Lung microvascular endothelial cell (primary cell): Measurements from ENCODE around the gene ARHGEF17. TPM values are rescaled to one million over a fixed set of nuclear protein-coding genes. Genes with fewer than 3 reads are reported as not detected.

Experiments used
- DNase-seq, 2 donors: peaks; one replicate each; pipeline versions ENCODE4 v3.0.0 to v3.0.0-alpha.2; 2010; ENCODE audit warnings: low read depth in 2 of 2
- total RNA-seq: library from RNA; depleted of rRNA; stranded (reverse); fragments of >200 nt; gene quantifications from 2 replicates; pipeline ENCODE4 v1.2.1, GENCODE V29; 2014

Gene ARHGEF17
- total RNA-seq, 1 donor from 2014 or later, result 28.0 TPM

- no peak for DNase-seq
These were observed 49.1 kb downstream of the ARHGEF17 start for GRCh38 chr11:73356979-73357860.

GRCh38 chr11:73358071-73358470 is 50.0 kb downstream of the ARHGEF17 start:
- DNase-seq, result no peak

- no peak for DNase-seq
These were observed 51.3 kb downstream of the ARHGEF17 start for GRCh38 chr11:73359341-73359740.

- DNase-seq, result peak; percentile 39 to 43
These were observed 52.1 kb downstream of the ARHGEF17 start for GRCh38 chr11:73359930-73360742.

- no peak for DNase-seq
These were observed 52.8 kb downstream of the ARHGEF17 start for GRCh38 chr11:73360743-73361369.

- no peak for DNase-seq
These were observed 54.1 kb downstream of the ARHGEF17 start for GRCh38 chr11:73361953-73362776.

GRCh38 chr11:73363147-73363546 is 55.1 kb downstream of the ARHGEF17 start:
- no peak for DNase-seq

- no peak for DNase-seq
These were observed 57.5 kb downstream of the ARHGEF17 start for GRCh38 chr11:73365352-73366264.

- peak; percentile 34 to 57 for DNase-seq
These were observed 58.2 kb downstream of the ARHGEF17 start for GRCh38 chr11:73366265-73366610.

- peak in 1 of 2 donors; percentile 42 for DNase-seq
These were observed 58.9 kb downstream of the ARHGEF17 start for GRCh38 chr11:73366953-73367352.

- no peak for DNase-seq
These were observed 59.5 kb downstream of the ARHGEF17 start for GRCh38 chr11:73367482-73368024.

- DNase-seq, result peak; percentile 22 to 41
These were observed 64.4 kb downstream of the ARHGEF17 start for GRCh38 chr11:73372375-73372993.

GRCh38 chr11:73374151-73374550 is 66.1 kb downstream of the ARHGEF17 start:
- no peak for DNase-seq

- DNase-seq, result no peak
These were observed 67.7 kb downstream of the ARHGEF17 start for GRCh38 chr11:73375830-73376159.

- DNase-seq, result peak; percentile 93 to 95
These were observed 68.2 kb downstream of the ARHGEF17 start, which contains the start of gene RELT for GRCh38 chr11:73376160-73376802. RELT (plus strand) TSS chr11:73376399; CDS start chr11:73389137, 12,738 bp downstream.

- peak; percentile 74 to 85 for DNase-seq
These were observed 68.9 kb downstream of the ARHGEF17 start for GRCh38 chr11:73376803-73377629.

GRCh38 chr11:73379189-73379880 is 71.3 kb downstream of the ARHGEF17 start:
- DNase-seq, result no peak
